Endothelial cell of umbilical vein (primary cell): ENCODE results near the gene KIAA2012.

ENCODE experiments used
- EZH2 ChIP-seq: IDR thresholded peaks from 2 replicates; pipeline ENCODE4 v1.6.1; 2012; ENCODE audit warnings: borderline replicate concordance, low read depth, mild to moderate bottlenecking, moderate library complexity, low read length, inconsistent platforms; ENCODE audit not compliant: severe bottlenecking
- POLR2A ChIP-seq: IDR thresholded peaks from 2 replicates; pipeline ENCODE4 v1.6.1; 2012; ENCODE audit warnings: low read depth, mild to moderate bottlenecking, control low read depth, low read length

GRCh38 chr2:202098291-202098690, 25.2 kb downstream of the KIAA2012 start:
- TF ChIP-seq POLR2A (no peak), EZH2 (no peak)
